GM21528 (cell line): ENCODE measurements around the gene TTC28.

Source experiments
- ATAC-seq: cut with Tn5 transposase; IDR thresholded peaks from one replicate; pipeline ENCODE4 v1.9.1; 2021; ENCODE audit warnings: mild to moderate bottlenecking, moderate library complexity; ENCODE audit not compliant: unreplicated experiment, low FRiP score

Gene TTC28

GRCh38 chr22:28021116-28021997, 658.3 kb downstream of the TTC28 start:
- ATAC-seq: no peak

- no peak for ATAC-seq
Measured at GRCh38 chr22:28019881-28020861, 659.5 kb downstream of the TTC28 start.

- no peak for ATAC-seq
Measured at GRCh38 chr22:28019360-28019759, 660.3 kb downstream of the TTC28 start.

GRCh38 chr22:28018461-28018927, 661.1 kb downstream of the TTC28 start:
- ATAC-seq: no peak

- ATAC-seq: no peak
Measured at GRCh38 chr22:28017859-28018258, 661.8 kb downstream of the TTC28 start.

GRCh38 chr22:28017558-28017820, 662.2 kb downstream of the TTC28 start:
- ATAC-seq: no peak

- no peak for ATAC-seq
Measured at GRCh38 chr22:28016781-28017557, 662.7 kb downstream of the TTC28 start.

- ATAC-seq: no peak
Measured at GRCh38 chr22:28015676-28016601, 663.7 kb downstream of the TTC28 start.

- no peak for ATAC-seq
Measured at GRCh38 chr22:28015046-28015425, 664.6 kb downstream of the TTC28 start.

- no peak for ATAC-seq
Measured at GRCh38 chr22:28014211-28015045, 665.2 kb downstream of the TTC28 start.

- no peak for ATAC-seq
Measured at GRCh38 chr22:28013611-28014010, 666.0 kb downstream of the TTC28 start.

- ATAC-seq: no peak
Measured at GRCh38 chr22:28012832-28013460, 666.7 kb downstream of the TTC28 start.

- ATAC-seq: no peak
Measured at GRCh38 chr22:28009272-28009827, 670.3 kb downstream of the TTC28 start.

- ATAC-seq: no peak
Measured at GRCh38 chr22:28008649-28009048, 671.0 kb downstream of the TTC28 start.

GRCh38 chr22:28008056-28008455, 671.6 kb downstream of the TTC28 start:
- ATAC-seq: no peak

GRCh38 chr22:28006271-28006670, 673.4 kb downstream of the TTC28 start:
- ATAC-seq: no peak

- ATAC-seq: no peak
Measured at GRCh38 chr22:28005513-28005912, 674.1 kb downstream of the TTC28 start.

GRCh38 chr22:28004021-28004420, 675.6 kb downstream of the TTC28 start:
- ATAC-seq: no peak
